GM12878 (cell line): ENCODE data around the gene C15orf39.

Experiments used
- BHLHE40 ChIP-seq, 2 experiments: fragments of 450-650 bp in 1 of 2; IDR thresholded peaks; 2 replicates each; pipeline ENCODE4 v1.6.1; 2011 to 2017; ENCODE audit warnings: low read depth in 2 of 2, borderline replicate concordance in 1 of 2, improper control_type of control experiment in 1 of 2, low read length in 1 of 2, mild to moderate bottlenecking in 1 of 2
- CHD4 ChIP-seq: fragments of 200-600 bp; sonication (generic); IDR thresholded peaks from 2 replicates; pipeline ENCODE4 v1.6.1; 2016; ENCODE audit warnings: mild to moderate bottlenecking
- EZH2 ChIP-seq: IDR thresholded peaks from 2 replicates; pipeline ENCODE4 v1.6.1; 2012; ENCODE audit warnings: low read depth, mild to moderate bottlenecking, control low read depth, inconsistent platforms, low read length, borderline replicate concordance; ENCODE audit not compliant: control insufficient read depth
- REST ChIP-seq: IDR thresholded peaks from 2 replicates; pipeline ENCODE4 v1.6.1; 2012; ENCODE audit warnings: mild to moderate bottlenecking, low read depth, low read length

- TF ChIP-seq BHLHE40 (IDR thresholded peaks at IDR 0.05; ENCODE audit: borderline replicate concordance in 1 of 2, low read depth in 2 of 2, low read length in 1 of 2) (no peak), CHD4 (no peak), EZH2 (no peak), REST (no peak)
Measured at GRCh38 chr15:75181780-75182179, 19.9 kb upstream of the C15orf39 start.
